Measurements from ENCODE around the gene HEPACAM. TPM values are rescaled to one million over a fixed set of nuclear protein-coding genes. Genes with fewer than 3 reads are reported as not detected.

HEPACAM gene
- total and polyA plus RNA-seq, 2 donors (not counting 3 experiments of a cell fraction or from before 2014, with no cell fraction given), result not detected

DNA sequence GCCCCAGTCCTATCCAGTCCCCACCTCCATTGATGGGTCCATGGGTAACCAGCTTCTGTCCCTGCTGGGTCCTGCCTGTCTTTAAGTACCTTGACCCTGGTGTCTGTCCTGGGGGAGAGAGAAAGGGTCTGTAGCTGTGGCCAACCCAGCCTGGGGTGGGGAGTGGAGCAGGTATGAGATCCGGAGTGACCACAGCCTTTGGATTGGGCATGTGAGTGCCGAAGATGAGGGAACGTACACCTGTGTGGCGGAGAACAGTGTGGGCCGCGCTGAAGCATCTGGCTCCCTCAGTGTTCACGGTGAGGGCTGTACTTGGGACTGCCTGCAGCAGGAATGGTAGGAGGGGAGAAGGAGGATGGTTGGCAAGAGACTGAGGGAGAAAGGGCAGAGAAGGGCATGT, 65.4 kb downstream of the HEPACAM start:
- H3K9ac ChIP-seq (replicated peaks; ENCODE audit: extremely low read depth, insufficient read depth, low read length), result no peak overlapping the region
- H3K9me1 ChIP-seq (replicated peaks; ENCODE audit: control insufficient read depth, extremely low read depth, insufficient read depth, low read length), result no peaks in the 10 kb centered on the region
- no peaks in the 10 kb centered on the region for H3K79me2 ChIP-seq (ENCODE audit: control insufficient read depth, insufficient read depth, low read length)
- no TSS peak for BruUV-seq (replicated peaks)
- no peak overlapping the region for H3K4me3 ChIP-seq (replicated peaks in 1 of 3; ENCODE audit: insufficient read depth in 1 of 3, low read depth in 1 of 3, low read length in 3 of 3)
- ChIA-PET POLR2A (no interaction called here), CTCF (interaction anchor here (1.0 to 1.5 kb wide), 4 partner anchors 11 to 226 kb away, joined by 3 to 5 read pairs (median 4); no protein-coding TSS in a partner anchor)
- DNase-seq (ENCODE audit: low read depth, low spot score) (no peak), FAIRE-seq (no peak)
- H3K9me3 ChIP-seq (replicated peaks; ENCODE audit: control insufficient read depth, insufficient read depth, low read length), result no peaks in the 10 kb centered on the region
- peaks cover 70 to 80% of the 10 kb centered on the region in 2 experiments for H3K27me3 ChIP-seq (ENCODE audit: control insufficient read depth in 2 of 2, insufficient read depth in 2 of 2, low read length in 2 of 2)
- H3K27ac ChIP-seq (ENCODE audit: insufficient read depth, low read depth, low read length), result no peak overlapping the region
- H3K4me1 ChIP-seq (ENCODE audit: control insufficient read depth, extremely low read depth, insufficient read depth, low read length), result peaks cover 3% of the 10 kb centered on the region
- no peaks in the 10 kb centered on the region for H4K20me1 ChIP-seq (replicated peaks; ENCODE audit: control insufficient read depth, extremely low read depth, insufficient read depth, low read length)
- dilution Hi-C loops (cut with MboI; ENCODE audit: extremely low pct_ligation_motif_present, low sequenced_read_pairs), result no loop called here
- no peak for TF ChIP-seq FOS (IDR thresholded peaks at IDR 0.05; ENCODE audit: borderline replicate concordance, insufficient read depth, low read length)
- TF ChIP-seq GATA2 (IDR thresholded peaks at IDR 0.05; ENCODE audit: insufficient read depth, insufficient read length, low read depth, low read length), result no peak
- no peak for TF ChIP-seq JUN (IDR thresholded peaks at IDR 0.05; ENCODE audit: borderline replicate concordance, insufficient read depth, insufficient read length, low read depth)
- no peak for TF ChIP-seq EZH2 (IDR thresholded peaks at IDR 0.05; ENCODE audit: borderline replicate concordance, low read depth, low read length, severe bottlenecking)
- TF ChIP-seq POLR2A (IDR thresholded peaks at IDR 0.05; ENCODE audit: low read depth, low read length), result no peak
- no peak for TF ChIP-seq POLR2AphosphoS5 (IDR thresholded peaks at IDR 0.05; ENCODE audit: insufficient read depth, low read depth, low read length)
- TF ChIP-seq MYC (IDR thresholded peaks at IDR 0.05; ENCODE audit: low read depth, low read length), result no peak
- TF ChIP-seq, protein P1, sequence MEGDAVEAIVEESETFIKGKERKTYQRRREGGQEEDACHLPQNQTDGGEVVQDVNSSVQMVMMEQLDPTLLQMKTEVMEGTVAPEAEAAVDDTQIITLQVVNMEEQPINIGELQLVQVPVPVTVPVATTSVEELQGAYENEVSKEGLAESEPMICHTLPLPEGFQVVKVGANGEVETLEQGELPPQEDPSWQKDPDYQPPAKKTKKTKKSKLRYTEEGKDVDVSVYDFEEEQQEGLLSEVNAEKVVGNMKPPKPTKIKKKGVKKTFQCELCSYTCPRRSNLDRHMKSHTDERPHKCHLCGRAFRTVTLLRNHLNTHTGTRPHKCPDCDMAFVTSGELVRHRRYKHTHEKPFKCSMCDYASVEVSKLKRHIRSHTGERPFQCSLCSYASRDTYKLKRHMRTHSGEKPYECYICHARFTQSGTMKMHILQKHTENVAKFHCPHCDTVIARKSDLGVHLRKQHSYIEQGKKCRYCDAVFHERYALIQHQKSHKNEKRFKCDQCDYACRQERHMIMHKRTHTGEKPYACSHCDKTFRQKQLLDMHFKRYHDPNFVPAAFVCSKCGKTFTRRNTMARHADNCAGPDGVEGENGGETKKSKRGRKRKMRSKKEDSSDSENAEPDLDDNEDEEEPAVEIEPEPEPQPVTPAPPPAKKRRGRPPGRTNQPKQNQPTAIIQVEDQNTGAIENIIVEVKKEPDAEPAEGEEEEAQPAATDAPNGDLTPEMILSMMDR (IDR thresholded peaks at IDR 0.05; ENCODE audit: extremely low read depth in 1 of 2, insufficient read depth in 1 of 2, low read depth in 1 of 2, low read length in 2 of 2), result no peak
- TF ChIP-seq, protein P2, sequence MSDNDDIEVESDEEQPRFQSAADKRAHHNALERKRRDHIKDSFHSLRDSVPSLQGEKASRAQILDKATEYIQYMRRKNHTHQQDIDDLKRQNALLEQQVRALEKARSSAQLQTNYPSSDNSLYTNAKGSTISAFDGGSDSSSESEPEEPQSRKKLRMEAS (IDR thresholded peaks at IDR 0.05; ENCODE audit: insufficient read depth, insufficient read length), result no peak
- intact Hi-C loops (cut with micrococcal nuclease), result no loop called here
- H3K36me3 ChIP-seq (ENCODE audit: control insufficient read depth in 2 of 2, extremely low read depth in 1 of 2, insufficient read depth in 2 of 2, low read length in 2 of 2), result no peaks in the 10 kb centered on the region
- H3K4me2 ChIP-seq (ENCODE audit: insufficient read depth, low read length), result no peak overlapping the region
- no peak overlapping the region for H2AFZ ChIP-seq (ENCODE audit: low read depth, low read length)

Measured in endothelial cell of umbilical vein (primary cell).